ENCODE data around the gene GSN.

The GSN gene

DNA sequence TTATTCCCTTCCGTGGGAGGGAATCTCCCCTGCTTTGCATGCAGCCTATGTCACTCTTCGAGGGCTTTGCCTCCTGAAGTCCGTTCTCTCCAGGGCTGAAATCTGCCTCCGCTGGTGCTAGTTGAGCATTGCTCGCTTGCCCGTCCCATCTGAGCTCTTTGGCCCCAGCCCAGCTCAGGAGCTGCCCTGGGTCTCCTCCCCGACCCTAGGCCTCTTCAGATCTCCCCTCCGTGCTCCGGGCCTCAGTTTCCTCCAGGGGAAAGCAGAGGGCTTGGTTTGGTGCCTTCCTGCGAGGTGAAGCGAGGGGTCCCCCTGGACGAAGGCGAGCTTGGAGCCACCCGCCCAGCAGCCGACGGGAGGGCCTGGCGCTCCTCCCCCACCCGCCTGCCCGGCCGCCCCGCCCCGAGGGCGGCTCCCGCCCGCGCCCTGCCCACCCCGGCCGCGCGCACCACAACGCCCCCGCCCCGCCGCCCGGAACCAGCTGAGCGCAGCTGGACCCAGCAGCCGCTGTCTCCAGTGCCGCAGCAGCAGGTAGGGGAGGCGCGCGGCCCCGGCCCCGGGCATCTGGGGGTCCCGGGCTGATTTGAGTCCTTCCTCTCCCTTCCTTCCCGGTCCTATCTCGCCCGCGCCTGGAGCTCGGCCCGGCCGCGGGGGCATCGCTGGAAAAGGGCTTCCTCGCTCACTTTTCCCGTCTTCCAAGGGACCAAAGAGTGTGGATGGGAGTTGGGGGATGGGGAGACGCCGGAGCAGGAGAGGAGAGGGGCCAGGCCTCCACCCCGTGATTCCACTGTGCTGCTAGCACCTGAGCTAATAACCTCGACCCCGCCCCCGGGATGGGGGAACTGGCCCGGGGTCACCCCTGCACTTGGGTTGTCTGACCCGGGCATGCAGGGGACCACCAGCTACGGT is at the start of gene GSN:
GSN (plus strand) TSS at position 474 of the 909 bp plus-strand sequence. CDS start 33,810 bp downstream, outside the sequence.
- H3K9me3 ChIP-seq (ENCODE audit: low read length) = no peaks in the 10 kb centered on the region
- peak within 1 kb of the TSS; percentile 81 to 86 for H3K4me3 ChIP-seq (ENCODE audit: low read depth in 1 of 2, low read length in 2 of 2)
- no peaks in the 10 kb centered on the region for H3K27me3 ChIP-seq (ENCODE audit: control insufficient read depth in 1 of 2, insufficient read depth in 2 of 2, low read length in 2 of 2)
- H3K36me3 ChIP-seq (ENCODE audit: insufficient read depth, low read length) = no peaks in the 10 kb centered on the region
- H3K27ac ChIP-seq (ENCODE audit: low read depth, low read length) = peak within 1 kb of the TSS; percentile 96
- peaks cover 65% of the 10 kb centered on the region for H3K4me1 ChIP-seq (ENCODE audit: insufficient read depth, low read length)
- H3K9ac ChIP-seq (ENCODE audit: low read length) = peak within 1 kb of the TSS; percentile 85

DNA sequence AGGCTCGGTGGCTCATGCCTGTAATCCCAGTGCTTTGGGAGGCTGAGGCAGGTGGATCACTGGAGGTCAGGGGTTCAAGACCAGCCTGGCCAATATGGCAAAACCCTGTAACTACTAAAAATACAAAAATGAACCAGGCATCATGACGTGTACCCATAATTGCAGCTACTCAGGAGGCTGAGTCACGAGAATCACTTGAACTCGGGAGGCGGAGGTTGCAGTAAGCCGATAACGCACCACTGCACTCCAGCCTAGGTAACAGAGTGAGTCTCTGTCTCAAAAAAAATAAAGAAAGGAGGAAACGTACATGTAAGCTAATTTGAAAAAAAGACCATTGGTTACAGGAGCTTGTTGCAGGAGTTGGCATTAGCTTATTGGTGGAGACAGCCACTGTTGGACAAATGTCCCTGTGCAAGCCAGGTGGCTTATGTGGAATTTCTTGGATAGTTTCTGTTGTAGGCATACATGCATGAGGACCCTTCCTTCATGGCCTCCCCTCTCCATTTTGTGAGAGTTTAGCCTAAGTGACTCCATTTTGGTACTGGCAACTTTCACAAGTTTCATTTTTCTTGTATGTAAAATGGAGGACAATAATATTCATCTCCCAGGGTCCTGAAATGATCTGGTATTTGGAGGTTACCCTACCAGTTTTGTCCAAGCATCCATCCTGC is 49.5 kb upstream of the GSN start:
- Histone ChIP-seq H3K9me3 (ENCODE audit: low read length) (no peaks in the 10 kb centered on the region), H3K9ac (ENCODE audit: low read length) (no peak overlapping the region), H3K36me3 (ENCODE audit: insufficient read depth, low read length) (no peaks in the 10 kb centered on the region), H3K4me3 (ENCODE audit: low read depth in 1 of 2, low read length in 2 of 2) (no peak overlapping the region), H3K4me1 (ENCODE audit: insufficient read depth, low read length) (peaks cover 8% of the 10 kb centered on the region), H3K27me3 (ENCODE audit: control insufficient read depth in 1 of 2, insufficient read depth in 2 of 2, low read length in 2 of 2) (no peaks in the 10 kb centered on the region), H3K27ac (ENCODE audit: low read depth, low read length) (no peak overlapping the region)

DNA sequence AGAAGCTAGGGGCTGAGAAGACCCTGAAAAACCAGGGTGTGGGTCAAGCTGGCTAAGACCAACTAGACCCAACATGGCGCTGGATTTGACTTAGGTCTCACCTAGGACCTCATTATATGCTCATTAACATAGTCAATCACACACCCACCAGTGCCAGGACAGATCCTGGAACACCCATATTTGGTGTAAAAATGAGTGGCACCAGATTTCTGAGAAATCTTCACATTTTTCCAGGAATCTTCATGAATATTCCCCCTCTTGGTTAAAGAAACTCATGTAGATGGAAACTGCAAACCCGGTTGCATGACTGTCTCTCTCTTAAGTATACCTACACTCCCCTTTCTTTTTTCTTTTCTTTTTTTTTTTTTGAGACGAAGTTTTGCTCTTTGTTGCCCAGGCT is 48.4 kb upstream of the GSN start:
- peaks cover 6% of the 10 kb centered on the region for H3K4me1 ChIP-seq (ENCODE audit: insufficient read depth, low read length)
- no peak overlapping the region for H3K27ac ChIP-seq (ENCODE audit: low read depth, low read length)
- no peaks in the 10 kb centered on the region for H3K36me3 ChIP-seq (ENCODE audit: insufficient read depth, low read length)
- H3K9me3 ChIP-seq (ENCODE audit: low read length) = no peaks in the 10 kb centered on the region
- no peak overlapping the region for H3K9ac ChIP-seq (ENCODE audit: low read length)
- no peak overlapping the region for H3K4me3 ChIP-seq (ENCODE audit: low read depth in 1 of 2, low read length in 2 of 2)
- no peaks in the 10 kb centered on the region for H3K27me3 ChIP-seq (ENCODE audit: control insufficient read depth in 1 of 2, insufficient read depth in 2 of 2, low read length in 2 of 2)

DNA sequence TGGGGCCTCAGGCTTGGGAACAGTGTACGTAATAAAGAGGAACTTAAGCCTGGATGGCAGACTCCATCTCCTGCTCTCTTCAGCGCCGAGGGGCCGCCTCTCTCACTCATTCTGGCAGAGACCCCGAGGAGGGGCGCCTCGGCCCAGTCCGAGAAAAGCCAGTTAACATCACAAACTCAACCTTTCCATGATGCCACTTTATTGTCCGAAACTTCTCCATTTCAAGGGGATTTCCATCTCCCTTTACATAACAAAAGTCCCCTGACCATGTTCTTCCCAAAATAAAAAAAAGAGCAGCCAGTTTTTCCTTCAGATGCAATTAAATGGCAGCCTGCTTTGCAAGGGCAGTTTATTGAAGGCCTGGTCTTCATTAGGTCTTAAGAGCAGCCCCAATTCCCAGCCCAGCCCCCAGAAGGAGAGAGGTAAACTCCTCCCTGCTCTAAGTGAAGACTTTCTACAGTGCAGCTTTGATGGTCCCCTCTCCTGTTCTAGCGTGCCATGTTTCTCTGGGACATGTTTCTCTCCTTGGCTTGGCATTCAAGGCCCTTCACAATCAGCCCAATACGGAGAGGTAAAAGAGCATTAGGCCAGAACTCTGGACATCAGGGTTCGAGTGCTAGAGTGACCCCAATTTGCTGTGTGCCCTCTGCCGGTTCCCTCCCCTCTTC is 46.8 kb upstream of the GSN start:
- H3K9ac ChIP-seq (ENCODE audit: low read length) = no peak overlapping the region
- no peaks in the 10 kb centered on the region for H3K36me3 ChIP-seq (ENCODE audit: insufficient read depth, low read length)
- H3K4me3 ChIP-seq (ENCODE audit: low read depth in 1 of 2, low read length in 2 of 2) = no peak overlapping the region
- H3K27ac ChIP-seq (ENCODE audit: low read depth, low read length) = no peak overlapping the region
- peaks cover 6% of the 10 kb centered on the region for H3K4me1 ChIP-seq (ENCODE audit: insufficient read depth, low read length)
- no peaks in the 10 kb centered on the region for H3K9me3 ChIP-seq (ENCODE audit: low read length)
- H3K27me3 ChIP-seq (ENCODE audit: control insufficient read depth in 1 of 2, insufficient read depth in 2 of 2, low read length in 2 of 2) = no peaks in the 10 kb centered on the region

DNA sequence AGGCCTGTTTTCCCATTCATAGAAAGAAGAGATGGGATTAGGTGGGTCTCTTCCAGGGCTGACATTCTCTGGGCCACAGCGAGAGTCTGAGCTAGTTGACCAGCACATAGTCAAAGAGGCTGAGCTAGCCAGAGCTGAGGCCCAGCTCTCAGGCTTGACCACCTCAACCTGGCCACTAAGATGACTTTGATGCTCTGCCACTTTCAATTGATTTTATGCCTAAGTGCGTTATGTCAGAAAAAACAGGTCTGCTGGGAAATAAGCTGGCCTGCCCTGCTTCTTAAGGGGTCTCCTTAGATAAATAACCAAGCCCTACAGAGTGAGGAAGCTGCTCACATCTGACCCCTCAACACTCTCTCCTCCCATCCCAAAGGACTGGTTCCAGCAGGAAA is 46.3 kb upstream of the GSN start:
- H3K4me3 ChIP-seq (ENCODE audit: low read depth in 1 of 2, low read length in 2 of 2) = no peak overlapping the region
- no peak overlapping the region for H3K27ac ChIP-seq (ENCODE audit: low read depth, low read length)
- no peaks in the 10 kb centered on the region for H3K27me3 ChIP-seq (ENCODE audit: control insufficient read depth in 1 of 2, insufficient read depth in 2 of 2, low read length in 2 of 2)
- H3K9me3 ChIP-seq (ENCODE audit: low read length) = no peaks in the 10 kb centered on the region
- peaks cover 6% of the 10 kb centered on the region for H3K4me1 ChIP-seq (ENCODE audit: insufficient read depth, low read length)
- no peak overlapping the region for H3K9ac ChIP-seq (ENCODE audit: low read length)
- H3K36me3 ChIP-seq (ENCODE audit: insufficient read depth, low read length) = no peaks in the 10 kb centered on the region

DNA sequence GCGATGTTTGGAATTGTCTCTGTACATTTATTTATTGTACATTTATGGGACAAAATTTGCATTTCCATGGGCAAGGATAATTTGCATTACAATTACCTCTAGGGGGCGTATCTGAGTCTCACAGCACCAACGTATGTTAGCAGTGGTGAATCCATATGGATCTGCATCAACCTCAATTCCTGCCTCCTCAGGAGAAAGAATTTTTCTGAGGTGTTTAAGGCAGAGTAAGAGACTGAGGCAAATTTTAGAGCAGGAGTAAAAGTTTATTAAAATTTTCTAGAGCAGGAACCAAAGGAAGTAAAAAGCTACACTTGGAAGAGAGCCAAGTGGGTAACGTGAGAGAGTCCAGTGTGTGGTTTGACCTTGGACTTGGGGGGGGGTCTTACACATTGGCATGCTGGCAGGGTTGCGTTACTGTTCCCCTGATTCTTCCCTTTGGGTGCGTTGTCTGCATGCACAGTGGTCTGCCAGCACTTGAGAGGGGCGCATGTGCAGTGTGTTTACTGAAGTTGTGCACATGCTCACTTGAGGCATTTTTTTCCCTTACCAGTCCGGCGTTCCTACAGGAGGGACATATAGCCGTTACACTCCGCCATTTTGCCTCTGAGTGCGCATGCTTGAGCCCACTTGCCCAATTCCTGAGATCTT is 45.3 kb upstream of the GSN start:
- Histone ChIP-seq H3K36me3 (ENCODE audit: insufficient read depth, low read length) (no peaks in the 10 kb centered on the region), H3K4me1 (ENCODE audit: insufficient read depth, low read length) (peaks cover 6% of the 10 kb centered on the region), H3K9me3 (ENCODE audit: low read length) (no peaks in the 10 kb centered on the region), H3K27ac (ENCODE audit: low read depth, low read length) (no peak overlapping the region), H3K9ac (ENCODE audit: low read length) (no peak overlapping the region), H3K27me3 (ENCODE audit: control insufficient read depth in 1 of 2, insufficient read depth in 2 of 2, low read length in 2 of 2) (no peaks in the 10 kb centered on the region), H3K4me3 (ENCODE audit: low read depth in 1 of 2, low read length in 2 of 2) (no peak overlapping the region)

DNA sequence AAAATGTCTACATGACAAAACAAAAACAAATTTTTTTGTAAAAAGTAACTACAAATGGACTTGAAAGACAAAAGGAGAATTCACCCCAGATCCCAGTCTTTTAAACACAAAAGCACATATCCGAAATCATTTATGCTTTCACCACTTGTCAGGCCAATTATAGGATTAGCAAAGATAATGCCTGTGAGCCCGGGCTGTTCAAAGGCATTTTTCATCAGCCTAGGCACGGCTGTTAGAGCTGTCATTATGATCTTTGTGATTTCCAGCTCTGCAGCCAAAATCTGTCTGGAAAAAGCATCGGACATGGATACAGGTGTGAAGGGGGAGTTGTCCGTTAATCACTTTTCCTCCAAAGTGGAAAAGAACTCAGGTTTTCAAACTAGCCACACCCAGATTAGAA is 42.7 kb upstream of the GSN start:
- H3K9ac ChIP-seq (ENCODE audit: low read length) = no peak overlapping the region
- H3K27ac ChIP-seq (ENCODE audit: low read depth, low read length) = no peak overlapping the region
- H3K4me3 ChIP-seq (ENCODE audit: low read depth in 1 of 2, low read length in 2 of 2) = no peak overlapping the region
- peaks cover 6% of the 10 kb centered on the region for H3K4me1 ChIP-seq (ENCODE audit: insufficient read depth, low read length)
- no peaks in the 10 kb centered on the region for H3K27me3 ChIP-seq (ENCODE audit: control insufficient read depth in 1 of 2, insufficient read depth in 2 of 2, low read length in 2 of 2)
- no peaks in the 10 kb centered on the region for H3K9me3 ChIP-seq (ENCODE audit: low read length)
- no peaks in the 10 kb centered on the region for H3K36me3 ChIP-seq (ENCODE audit: insufficient read depth, low read length)

DNA sequence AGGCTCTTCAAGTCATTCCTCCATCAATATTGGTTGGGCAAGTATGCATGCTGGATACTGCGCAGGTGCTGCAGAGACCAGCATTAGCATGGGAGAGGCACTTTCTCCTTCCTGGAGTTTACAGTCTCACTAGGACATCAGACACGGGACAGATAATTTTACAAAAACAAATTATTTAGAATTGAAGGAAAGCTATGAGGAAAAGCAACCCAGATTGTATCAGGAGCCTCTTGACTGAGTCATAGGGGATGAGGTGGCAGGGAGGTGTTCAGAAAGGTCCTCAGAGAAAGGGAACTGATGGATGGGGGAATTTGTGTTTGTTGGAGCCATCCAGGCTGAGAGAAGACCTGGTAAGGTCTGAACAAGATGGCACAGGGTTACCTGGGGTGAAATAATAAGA is 41.8 kb upstream of the GSN start:
- H3K4me3 ChIP-seq (ENCODE audit: low read depth in 1 of 2, low read length in 2 of 2) = no peak overlapping the region
- no peak overlapping the region for H3K27ac ChIP-seq (ENCODE audit: low read depth, low read length)
- peaks cover 6% of the 10 kb centered on the region for H3K4me1 ChIP-seq (ENCODE audit: insufficient read depth, low read length)
- no peaks in the 10 kb centered on the region for H3K36me3 ChIP-seq (ENCODE audit: insufficient read depth, low read length)
- H3K9ac ChIP-seq (ENCODE audit: low read length) = no peak overlapping the region
- no peaks in the 10 kb centered on the region for H3K27me3 ChIP-seq (ENCODE audit: control insufficient read depth in 1 of 2, insufficient read depth in 2 of 2, low read length in 2 of 2)
- no peaks in the 10 kb centered on the region for H3K9me3 ChIP-seq (ENCODE audit: low read length)

DNA sequence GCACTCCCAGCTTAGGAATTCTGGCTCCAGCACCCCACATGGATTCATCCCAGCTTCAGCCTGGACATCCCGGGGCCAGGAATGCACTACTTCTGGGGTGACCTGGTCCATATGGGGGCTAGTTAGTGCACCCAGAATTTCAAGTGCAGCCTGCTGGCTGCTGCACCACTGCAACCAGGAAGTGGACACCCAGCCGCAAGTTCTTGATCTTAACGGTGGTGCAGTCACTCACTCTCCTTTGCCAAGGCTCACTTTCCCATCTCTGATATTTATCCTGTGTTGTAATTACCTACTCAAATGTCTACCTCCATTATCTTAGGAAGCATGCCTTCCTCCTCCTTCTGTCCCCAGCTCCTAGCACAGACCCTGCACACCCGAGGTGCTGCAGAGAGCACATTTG is 40.1 kb upstream of the GSN start:
- Histone ChIP-seq H3K4me3 (ENCODE audit: low read depth in 1 of 2, low read length in 2 of 2) (no peak overlapping the region), H3K9me3 (ENCODE audit: low read length) (no peaks in the 10 kb centered on the region), H3K27me3 (ENCODE audit: control insufficient read depth in 1 of 2, insufficient read depth in 2 of 2, low read length in 2 of 2) (no peaks in the 10 kb centered on the region), H3K36me3 (ENCODE audit: insufficient read depth, low read length) (no peaks in the 10 kb centered on the region), H3K4me1 (ENCODE audit: insufficient read depth, low read length) (peaks cover 1% of the 10 kb centered on the region), H3K27ac (ENCODE audit: low read depth, low read length) (no peak overlapping the region), H3K9ac (ENCODE audit: low read length) (no peak overlapping the region)

DNA sequence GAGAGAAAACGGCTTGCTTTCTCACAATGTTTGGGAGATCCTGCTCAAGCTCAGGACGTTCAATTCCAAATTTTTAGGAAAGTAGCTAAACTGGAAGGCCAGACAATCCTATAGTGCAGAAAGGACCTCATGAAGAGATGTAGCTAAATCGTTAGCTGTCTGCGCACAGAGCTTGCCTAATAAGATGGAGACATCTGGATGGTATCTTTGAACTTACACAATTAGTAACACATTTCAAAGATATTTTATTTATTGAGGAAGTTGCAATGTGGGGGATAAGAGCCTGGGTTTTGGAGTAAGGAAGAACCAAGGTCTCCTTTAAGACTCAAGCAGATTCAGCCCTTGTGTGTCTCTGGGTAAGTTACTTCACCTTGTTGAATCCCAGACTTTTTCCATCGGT is 37.7 kb upstream of the GSN start:
- Histone ChIP-seq H3K4me1 (ENCODE audit: insufficient read depth, low read length) (no peaks in the 10 kb centered on the region), H3K4me3 (ENCODE audit: low read depth in 1 of 2, low read length in 2 of 2) (no peak overlapping the region), H3K9me3 (ENCODE audit: low read length) (no peaks in the 10 kb centered on the region), H3K36me3 (ENCODE audit: insufficient read depth, low read length) (no peaks in the 10 kb centered on the region), H3K9ac (ENCODE audit: low read length) (no peak overlapping the region), H3K27ac (ENCODE audit: low read depth, low read length) (no peak overlapping the region), H3K27me3 (ENCODE audit: control insufficient read depth in 1 of 2, insufficient read depth in 2 of 2, low read length in 2 of 2) (no peaks in the 10 kb centered on the region)

DNA sequence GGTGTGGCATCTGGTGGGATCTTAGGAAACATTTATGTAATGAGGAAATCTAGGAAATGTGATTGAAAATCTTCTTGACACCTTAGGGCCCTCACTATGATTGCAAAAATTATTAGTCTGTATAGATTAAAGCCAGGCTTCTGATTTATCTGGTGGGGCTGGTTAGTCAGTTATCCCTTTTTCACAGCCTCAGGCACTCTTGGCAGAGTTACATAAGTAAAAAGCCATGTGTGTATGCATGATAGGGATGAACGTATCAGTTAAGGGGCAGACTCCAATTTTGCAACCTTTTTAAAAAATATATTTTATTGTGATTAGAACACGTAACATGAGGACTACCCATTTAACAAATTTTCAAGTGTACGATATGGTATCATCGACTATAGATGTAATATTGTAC is 35.7 kb upstream of the GSN start:
- no peaks in the 10 kb centered on the region for H3K9me3 ChIP-seq (ENCODE audit: low read length)
- H3K27me3 ChIP-seq (ENCODE audit: control insufficient read depth in 1 of 2, insufficient read depth in 2 of 2, low read length in 2 of 2) = no peaks in the 10 kb centered on the region
- no peak overlapping the region for H3K27ac ChIP-seq (ENCODE audit: low read depth, low read length)
- H3K4me3 ChIP-seq (ENCODE audit: low read depth in 1 of 2, low read length in 2 of 2) = no peak overlapping the region
- no peaks in the 10 kb centered on the region for H3K36me3 ChIP-seq (ENCODE audit: insufficient read depth, low read length)
- no peak overlapping the region for H3K9ac ChIP-seq (ENCODE audit: low read length)
- H3K4me1 ChIP-seq (ENCODE audit: insufficient read depth, low read length) = no peaks in the 10 kb centered on the region

Measured in muscle layer of colon (tissue), 2 donors.